ENCODE results near the gene LCOR. TPM values are rescaled to one million over a fixed set of nuclear protein-coding genes. Genes with fewer than 3 reads are reported as not detected.

LCOR gene
- total and polyA plus RNA-seq, 9 of the 15 experiments (the other 6 are each of a cell fraction or from before 2014, with no cell fraction given), result 3.6 to 25.2 (median 14.4) TPM

GRCh38 chr10:96917628-96918027, 85.5 kb downstream of the LCOR start:
- Histone ChIP-seq H2AFZ (ENCODE audit: low read depth, low read length) (no peak overlapping the region), H3K27me3 (ENCODE audit: control insufficient read depth in 2 of 2, insufficient read depth in 2 of 2, low read length in 2 of 2) (no peaks in the 10 kb centered on the region), H3K9ac (ENCODE audit: insufficient read depth in 1 of 2, low read depth in 2 of 2, low read length in 2 of 2) (no peak overlapping the region), H4K20me1 (replicated peaks; ENCODE audit: control insufficient read depth, insufficient read depth, low read length) (no peaks in the 10 kb centered on the region), H3K4me3 (no peak overlapping the region), H3K4me1 (replicated peaks in 1 of 2; ENCODE audit: control insufficient read depth in 2 of 2, insufficient read depth in 2 of 2, low read length in 2 of 2) (no peaks in the 10 kb centered on the region; a peak in 1 of 5 replicates), H3K36me3 (ENCODE audit: control insufficient read depth, insufficient read depth, low read length) (0 out of 3 replicates have a peak, but pooled peaks cover 5% of the 10 kb centered on the region), H3K79me2 (ENCODE audit: control insufficient read depth, insufficient read depth, low read length) (peaks cover 35% of the 10 kb centered on the region), H3K4me2 (ENCODE audit: insufficient read depth, low read length) (no peak overlapping the region), H3K27ac (ENCODE audit: extremely low read depth, low read depth, low read length) (no peak overlapping the region), H3K9me3 (replicated peaks; ENCODE audit: control insufficient read depth, insufficient read depth, low read depth, low read length) (no peaks in the 10 kb centered on the region), H3K9me1 (ENCODE audit: control insufficient read depth, insufficient read depth, low read length) (no peaks in the 10 kb centered on the region)
- ATAC-seq, result no peak
- ChIA-PET POLR2A (no interaction called here), CTCF (ENCODE audit: low intra/inter-chr PET ratio) (no interaction called here)
- no peak for DNase-seq (ENCODE audit: extremely low read depth in 1 of 4, low spot score in 3 of 4)
- WGBS (ENCODE audit: insufficient coverage, low coverage, missing lambda C conversion rate), result 93% methylated on average over 5 of the region's 5 CpGs
- intact Hi-C loops (cut with micrococcal nuclease) (loop anchor here (10.0 kb wide), 1 partner anchor 107 kb away; no protein-coding TSS in a partner anchor), in situ Hi-C loops (cut with MboI) (no loop called here)
- FAIRE-seq, result no peak
- no peak for TF ChIP-seq HSF4 (CRISPR knock-in tag; IDR thresholded peaks at IDR 0.05; ENCODE audit: borderline replicate concordance)
- no peak for TF ChIP-seq CREM (IDR thresholded peaks at IDR 0.05; ENCODE audit: low read depth)
- TF ChIP-seq ZNF780A (CRISPR knock-in tag; IDR thresholded peaks at IDR 0.05), result no peak
- no peak for TF ChIP-seq FOXK2 (conservative IDR thresholded peaks at IDR 0.05 in 1 of 2, IDR thresholded peaks at IDR 0.05 in 1 of 2; ENCODE audit: low read depth in 2 of 2)
- no peak for TF ChIP-seq HES1 (IDR thresholded peaks at IDR 0.05; ENCODE audit: low read depth)
- TF ChIP-seq SMC3 (conservative IDR thresholded peaks at IDR 0.05; ENCODE audit: insufficient read depth, low read depth, low read length), result no peak
- no peak for TF ChIP-seq ESRRA (IDR thresholded peaks at IDR 0.05; ENCODE audit: borderline replicate concordance, low read depth)
- TF ChIP-seq ILF3 (IDR thresholded peaks at IDR 0.05; ENCODE audit: borderline replicate concordance), result no peak
- TF ChIP-seq ZNF24 (IDR thresholded peaks at IDR 0.05), result no peak
- TF ChIP-seq MCM2 (IDR thresholded peaks at IDR 0.05; ENCODE audit: low read depth), result no peak
- no peak for TF ChIP-seq IRF1 (CRISPR knock-in tag; IDR thresholded peaks at IDR 0.05; ENCODE audit: borderline replicate concordance)
- TF ChIP-seq MNT (conservative IDR thresholded peaks at IDR 0.05), result no peak
- no TSS peak for BruUV-seq (replicated peaks)
